Measurements from ENCODE around the gene CEACAM18.

- TF ChIP-seq, protein P1, sequence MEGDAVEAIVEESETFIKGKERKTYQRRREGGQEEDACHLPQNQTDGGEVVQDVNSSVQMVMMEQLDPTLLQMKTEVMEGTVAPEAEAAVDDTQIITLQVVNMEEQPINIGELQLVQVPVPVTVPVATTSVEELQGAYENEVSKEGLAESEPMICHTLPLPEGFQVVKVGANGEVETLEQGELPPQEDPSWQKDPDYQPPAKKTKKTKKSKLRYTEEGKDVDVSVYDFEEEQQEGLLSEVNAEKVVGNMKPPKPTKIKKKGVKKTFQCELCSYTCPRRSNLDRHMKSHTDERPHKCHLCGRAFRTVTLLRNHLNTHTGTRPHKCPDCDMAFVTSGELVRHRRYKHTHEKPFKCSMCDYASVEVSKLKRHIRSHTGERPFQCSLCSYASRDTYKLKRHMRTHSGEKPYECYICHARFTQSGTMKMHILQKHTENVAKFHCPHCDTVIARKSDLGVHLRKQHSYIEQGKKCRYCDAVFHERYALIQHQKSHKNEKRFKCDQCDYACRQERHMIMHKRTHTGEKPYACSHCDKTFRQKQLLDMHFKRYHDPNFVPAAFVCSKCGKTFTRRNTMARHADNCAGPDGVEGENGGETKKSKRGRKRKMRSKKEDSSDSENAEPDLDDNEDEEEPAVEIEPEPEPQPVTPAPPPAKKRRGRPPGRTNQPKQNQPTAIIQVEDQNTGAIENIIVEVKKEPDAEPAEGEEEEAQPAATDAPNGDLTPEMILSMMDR (IDR thresholded peaks at IDR 0.05), result no peak
- TF ChIP-seq POLR2A (IDR thresholded peaks at IDR 0.05), result no peak
These were observed 37.4 kb upstream of the CEACAM18 start for GRCh38 chr19:51440846-51441409.
